Pancreas (tissue), 10 donors: Measurements from ENCODE around the gene IL5. TPM values are rescaled to one million over a fixed set of nuclear protein-coding genes. Genes with fewer than 3 reads are reported as not detected.

Experiments
- ATAC-seq, 4 donors: fragments of 200-7000 bp; cut with Tn5 transposase; one replicate each; pipeline versions ENCODE4 v1.8.0 to v1.9.1; 2020; ENCODE audit warnings: mild to moderate bottlenecking in 4 of 4, moderate library complexity in 4 of 4
- DNase-seq, 6 donors: peaks; one replicate each; pipeline ENCODE4 v3.0.0-alpha.2; 2020
- FAIRE-seq: peaks from 2 replicates; lab custom pipeline; 2012; peaks lifted over from hg19 to GRCh38; lab: Jason Lieb, UNC
- H3K27ac ChIP-seq, 4 donors: fragments of 200-600 bp; sonication (generic); 1 replicate in 3 of 4; 2 replicates in 1 of 4; pipeline versions ENCODE4 v1.5.0 to v1.8.0; 2020
- H3K27me3 ChIP-seq, 4 donors: fragments of 200-600 bp; one replicate each; pipeline ENCODE4 v1.8.0; 2021
- H3K36me3 ChIP-seq, 3 donors: fragments of 200-600 bp; sonication (generic) in 1 of 3; one replicate each; pipeline versions ENCODE4 v1.5.0 to v1.8.0; 2020 to 2021
- H3K4me1 ChIP-seq, 3 donors: fragments of 200-600 bp; one replicate each; pipeline ENCODE4 v1.8.0; 2021
- H3K4me3 ChIP-seq, 4 donors: fragments of 200-600 bp; sonication (generic) in 2 of 4; one replicate each; pipeline versions ENCODE4 v1.5.0 to v1.8.0; 2020 to 2021
- H3K9me3 ChIP-seq, 4 donors: fragments of 200-600 bp; one replicate each; pipeline ENCODE4 v1.8.0; 2021
- CTCF ChIP-seq, 4 donors: fragments of 200-600 bp; sonication (generic) in 3 of 4; IDR thresholded peaks; one replicate each; pipeline versions ENCODE4 v1.5.0 to v1.8.0; 2021; ENCODE audit warnings: antibody characterized with exemption in 4 of 4
- WGBS, 2 donors: extraction: QIAGEN DNeasy Blood & Tissue Kit; methylation state at CpG; one replicate each; pipeline ENCODE4 v1.1.7; 2013; 5-methylcytosine and 5-hydroxymethylcytosine counted together
- intact Hi-C, 3 donors: fragments of 100-400 bp; cut with DNase I; formaldehyde crosslinking; loops; one replicate each; pipeline versions ENCODE4 v1.11.1 to v1.14.2; 2022
- polyA plus RNA-seq, 2 donors: library from polyadenylated mRNA; stranded (reverse); fragments of 200-250 nt; gene quantifications; one replicate each; pipeline ENCODE4 v1.2.3, GENCODE V29; 2013
- total RNA-seq, 6 donors: library from RNA; stranded (reverse); fragmentation: NEBNext Ultra II Directional in 4 of 6; extraction: Animal tissue kit (Norgen Biotek cat#: 25700) in 4 of 6; gene quantifications; one replicate each; pipeline versions ENCODE4 v1.2.1 to v1.2.4, GENCODE V29; 2021 to 2023
- donor health status: healthy with polysubstance abuse.
- donor health status: DM: no; HTN: no; CAD: no; lungs with moderate emphysema.
- donor health status: DM: no; HTN: no; CAD: no.
- donor health status: control.
- donor health status: control.
- donor health status: Bipolar disorder and iron deficiency.
- donor health status: DM: yes; HTN: yes; CAD: no.
- donor health status: DM: no; HTN: no; CAD: no.
- donor health status: DM: no; HTN: no; CAD: no.
- donor health status: DM: yes; HTN: yes; CAD: no.

Gene IL5
- total and polyA plus RNA-seq, 8 donors, result not detected

- no peaks in the 10 kb centered on the region for H3K9me3 ChIP-seq
- no peak for TF ChIP-seq CTCF (IDR thresholded peaks at IDR 0.05)
- H3K4me1 ChIP-seq, result no peaks in the 10 kb centered on the region
- no peak overlapping the region for H3K4me3 ChIP-seq
- intact Hi-C loops, result no loop called here
- DNase-seq, result no peak
- no peak for ATAC-seq
- H3K36me3 ChIP-seq, result no peaks in the 10 kb centered on the region
- H3K27me3 ChIP-seq, result no peaks in the 10 kb centered on the region
- H3K27ac ChIP-seq, result no peak overlapping the region
- 86 to 92% methylated on average over 4 of the region's 4 CpGs for WGBS, 2 donors
- no peak for FAIRE-seq
Observed at GRCh38 chr5:132530946-132531345, 12.4 kb downstream of the IL5 start.

GRCh38 chr5:132528866-132529634, 14.3 kb downstream of the IL5 start:
- no peaks in the 10 kb centered on the region for H3K9me3 ChIP-seq
- 77 to 84% methylated on average over 6 of the region's 6 CpGs for WGBS, 2 donors
- no peak overlapping the region for H3K27ac ChIP-seq
- H3K4me3 ChIP-seq, result no peak overlapping the region
- H3K27me3 ChIP-seq, result no peaks in the 10 kb centered on the region
- DNase-seq (no peak), ATAC-seq (no peak), FAIRE-seq (no peak)
- intact Hi-C loops, result loop anchor here in 1 of 3 donors (10.0 kb wide), 1 partner anchor 296 kb away; no protein-coding TSS in a partner anchor
- TF ChIP-seq CTCF (IDR thresholded peaks at IDR 0.05), result no peak
- H3K36me3 ChIP-seq, result no peaks in the 10 kb centered on the region
- no peaks in the 10 kb centered on the region for H3K4me1 ChIP-seq

GRCh38 chr5:132528021-132528420, 15.3 kb downstream of the IL5 start:
- no peak for FAIRE-seq
- H3K4me3 ChIP-seq, result no peak overlapping the region
- no peak for DNase-seq
- intact Hi-C loops, result loop anchor here in 1 of 3 donors (10.0 kb wide), 1 partner anchor 297 kb away; no protein-coding TSS in a partner anchor
- ATAC-seq, result no peak
- H3K4me1 ChIP-seq, result no peaks in the 10 kb centered on the region
- H3K36me3 ChIP-seq, result no peaks in the 10 kb centered on the region
- no peaks in the 10 kb centered on the region for H3K9me3 ChIP-seq
- WGBS, 2 donors, result 92 to 96% methylated on average over 2 of the region's 2 CpGs
- H3K27me3 ChIP-seq, result no peaks in the 10 kb centered on the region
- H3K27ac ChIP-seq, result no peak overlapping the region
- TF ChIP-seq CTCF (IDR thresholded peaks at IDR 0.05), result no peak

DNA sequence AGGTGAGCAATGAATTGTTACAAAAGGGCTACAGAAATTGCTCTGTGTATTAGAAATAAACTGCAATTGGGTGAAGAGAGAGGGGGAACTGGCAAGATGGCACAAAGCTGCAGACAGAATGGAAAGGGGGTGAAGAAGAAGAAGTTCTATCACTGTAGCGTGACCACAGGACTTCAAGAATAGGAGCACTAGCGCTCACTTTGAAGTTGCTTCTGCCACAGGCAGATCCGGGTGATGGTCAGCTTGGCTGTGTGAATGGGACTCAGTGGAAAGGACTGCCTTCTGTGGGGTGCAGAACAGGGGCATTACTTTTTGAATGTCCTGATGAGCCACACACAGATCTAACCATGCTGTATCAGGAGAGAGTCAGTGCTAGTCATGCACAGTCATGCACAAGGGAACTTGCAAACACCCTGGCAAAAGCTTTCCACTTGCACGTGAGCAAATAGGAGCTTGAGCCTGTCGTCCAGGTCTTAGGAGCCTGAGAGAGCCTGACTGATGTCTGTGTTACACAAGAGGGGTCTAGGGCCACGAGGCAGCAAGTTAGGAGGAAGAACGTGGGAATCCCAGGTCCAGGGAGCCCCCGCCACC, 16.3 kb downstream of the IL5 start:
- intact Hi-C loops, result loop anchor here in 1 of 3 donors (10.0 kb wide), 1 partner anchor 298 kb away; no protein-coding TSS in a partner anchor
- H3K27me3 ChIP-seq, result no peaks in the 10 kb centered on the region
- TF ChIP-seq CTCF (IDR thresholded peaks at IDR 0.05), result no peak
- no peak overlapping the region for H3K4me3 ChIP-seq
- DNase-seq (no peak), FAIRE-seq (no peak), ATAC-seq (no peak)
- WGBS, 2 donors, result 62 to 69% methylated on average over 8 of the region's 8 CpGs
- no peaks in the 10 kb centered on the region for H3K4me1 ChIP-seq
- no peak overlapping the region for H3K27ac ChIP-seq
- no peaks in the 10 kb centered on the region for H3K9me3 ChIP-seq
- H3K36me3 ChIP-seq, result no peaks in the 10 kb centered on the region
